Panc1 (cell line): ENCODE measurements around the gene OR2V1. TPM values are rescaled to one million over a fixed set of nuclear protein-coding genes. Genes with fewer than 3 reads are reported as not detected.

Source experiments
- ATAC-seq: fragments of 200-7000 bp; cut with Tn5 transposase; 2 replicates; pipeline ENCODE4 v1.9.1; 2020; ENCODE audit warnings: mild to moderate bottlenecking, moderate library complexity
- BruUV-seq: library from RNA; stranded (reverse); fragments of 400-500 nt; replicated peaks from 2 replicates; lab custom pipeline; 2021; lab: Mats Ljungman, UMichigan
- CTCF ChIA-PET: fragments of 300-600 bp; sonication (Branson Sonifier 250); formaldehyde crosslinking; loops from one replicate; lab custom pipeline; 2022; ENCODE audit warnings: antibody characterized with exemption; lab: Charles Lee
- POLR2A ChIA-PET: fragments of 300-600 bp; sonication (Branson Sonifier 250); formaldehyde crosslinking; loops from one replicate; lab custom pipeline; 2022; ENCODE audit warnings: antibody characterized with exemption; lab: Charles Lee
- DNase-seq: peaks from one replicate; pipeline ENCODE4 v3.0.0-alpha.2; 2010; ENCODE audit warnings: low read depth, low spot score
- H3K27ac ChIP-seq: 2 replicates; pipeline ENCODE4 v1.5.1; 2011; ENCODE audit warnings: mild to moderate bottlenecking, low read length, inconsistent platforms
- H3K27me3 ChIP-seq: fragments of 200-500 bp; sonication (Bioruptor generic); 2 replicates; pipeline ENCODE4 v1.6.0; 2014; ENCODE audit warnings: low read length, inconsistent platforms; ENCODE audit not compliant: control insufficient read depth, insufficient read depth
- H3K36me3 ChIP-seq: fragments of 200-500 bp; sonication (Bioruptor generic); 2 replicates; pipeline ENCODE4 v1.5.1; 2014; ENCODE audit warnings: inconsistent platforms, mild to moderate bottlenecking, low read length, moderate library complexity; ENCODE audit not compliant: control insufficient read depth, insufficient read depth
- H3K4me1 ChIP-seq: 2 replicates; pipeline ENCODE4 v1.5.1; 2011; ENCODE audit warnings: inconsistent platforms, mild to moderate bottlenecking, low read length, moderate library complexity; ENCODE audit not compliant: control insufficient read depth, insufficient read depth
- H3K4me3 ChIP-seq, 2 experiments: 2 replicates each; pipeline ENCODE4 v1.5.1; 2011 to 2012; ENCODE audit warnings: low read depth in 2 of 2, low read length in 2 of 2, mild to moderate bottlenecking in 2 of 2, inconsistent platforms in 1 of 2, moderate library complexity in 1 of 2
- H3K9me3 ChIP-seq: fragments of 200-500 bp; sonication (Bioruptor generic); 2 replicates; pipeline ENCODE4 v1.5.1; 2014; ENCODE audit warnings: low read depth, mild to moderate bottlenecking, inconsistent platforms, low read length, moderate library complexity; ENCODE audit not compliant: control insufficient read depth, insufficient read depth
- POLR2AphosphoS5 ChIP-seq: IDR thresholded peaks from 2 replicates; pipeline ENCODE4 v1.6.1; 2012; ENCODE audit warnings: mild to moderate bottlenecking, low read depth, low read length, moderate library complexity
- SIN3A ChIP-seq: IDR thresholded peaks from 2 replicates; pipeline ENCODE4 v1.6.1; 2012; ENCODE audit warnings: low read depth, mild to moderate bottlenecking, low read length, moderate library complexity, borderline replicate concordance; ENCODE audit not compliant: insufficient read depth
- TCF7L2 ChIP-seq: IDR thresholded peaks from 2 replicates; pipeline ENCODE4 v1.6.1; 2011; ENCODE audit warnings: mild to moderate bottlenecking, low read depth, low read length, inconsistent platforms
- in situ Hi-C: cut with HindIII; loops from 2 replicates; pipeline ENCODE4 v1.10.0; 2016; ENCODE audit warnings: low sequenced_read_pairs, low pct_unique_long_range_greater_than_20kb
- intact Hi-C: fragments of 100-400 bp; cut with micrococcal nuclease; formaldehyde crosslinking; loops from one replicate; pipeline ENCODE4 v1.10.0; 2022; ENCODE audit not compliant: unreplicated experiment
- total RNA-seq: library from RNA; stranded (reverse); gene quantifications from one replicate; pipeline ENCODE4 v1.2.1, GENCODE V29; 2021; ENCODE audit not compliant: unreplicated experiment
- TF ChIP-seq, protein P1 (sequence below), 2 experiments: IDR thresholded peaks; 2 replicates each; pipeline ENCODE4 v1.6.1; 2011 to 2012; ENCODE audit warnings: low read depth in 2 of 2, control low read depth in 1 of 2, low read length in 1 of 2, mild to moderate bottlenecking in 1 of 2, moderate library complexity in 1 of 2; ENCODE audit not compliant: insufficient read depth in 1 of 2
- TF ChIP-seq, protein P2 (sequence below): fragments of 450-650 bp; IDR thresholded peaks from 2 replicates; pipeline ENCODE4 v1.5.1; 2017; ENCODE audit warnings: mild to moderate bottlenecking

Gene OR2V1
- total RNA-seq, 1 experiment from 2014 or later, result not detected

DNA sequence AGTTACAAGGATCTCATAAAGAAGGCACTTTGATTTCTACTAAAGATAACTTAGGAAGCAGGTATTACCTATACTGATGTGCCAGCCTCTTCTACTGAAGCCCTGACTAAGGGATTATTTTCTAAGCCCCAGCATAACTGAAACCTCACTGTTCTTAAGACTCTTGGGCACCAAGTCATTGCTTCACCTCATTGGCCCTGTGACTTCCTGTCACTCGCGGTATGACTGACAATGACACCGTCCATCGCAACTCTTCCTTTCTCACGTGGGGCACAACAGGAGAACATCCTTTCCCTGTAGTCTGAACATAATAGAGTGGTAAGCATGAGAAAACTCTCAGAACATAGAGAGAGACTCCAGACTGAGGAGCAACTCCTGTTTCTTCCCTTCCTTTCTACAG, 22.8 kb upstream of the OR2V1 start:
- in situ Hi-C loops, result no loop called here
- DNase-seq (no peak), ATAC-seq (no peak)
- Histone ChIP-seq H3K27ac (no peak overlapping the region), H3K9me3 (peaks cover 3% of the 10 kb centered on the region; the same call in 1 of the 2 replicates), H3K27me3 (no peaks in the 10 kb centered on the region), H3K4me3 (no peak overlapping the region), H3K36me3 (no peaks in the 10 kb centered on the region), H3K4me1 (peaks cover 14% of the 10 kb centered on the region)
- intact Hi-C loops, result loop anchor here (10.0 kb wide), 1 partner anchor 49 kb away; no protein-coding TSS in a partner anchor
- POLR2A ChIA-PET, result no interaction called here
- TF ChIP-seq SIN3A (no peak), TCF7L2 (no peak), POLR2AphosphoS5 (no peak)
- TF ChIP-seq, protein P1, sequence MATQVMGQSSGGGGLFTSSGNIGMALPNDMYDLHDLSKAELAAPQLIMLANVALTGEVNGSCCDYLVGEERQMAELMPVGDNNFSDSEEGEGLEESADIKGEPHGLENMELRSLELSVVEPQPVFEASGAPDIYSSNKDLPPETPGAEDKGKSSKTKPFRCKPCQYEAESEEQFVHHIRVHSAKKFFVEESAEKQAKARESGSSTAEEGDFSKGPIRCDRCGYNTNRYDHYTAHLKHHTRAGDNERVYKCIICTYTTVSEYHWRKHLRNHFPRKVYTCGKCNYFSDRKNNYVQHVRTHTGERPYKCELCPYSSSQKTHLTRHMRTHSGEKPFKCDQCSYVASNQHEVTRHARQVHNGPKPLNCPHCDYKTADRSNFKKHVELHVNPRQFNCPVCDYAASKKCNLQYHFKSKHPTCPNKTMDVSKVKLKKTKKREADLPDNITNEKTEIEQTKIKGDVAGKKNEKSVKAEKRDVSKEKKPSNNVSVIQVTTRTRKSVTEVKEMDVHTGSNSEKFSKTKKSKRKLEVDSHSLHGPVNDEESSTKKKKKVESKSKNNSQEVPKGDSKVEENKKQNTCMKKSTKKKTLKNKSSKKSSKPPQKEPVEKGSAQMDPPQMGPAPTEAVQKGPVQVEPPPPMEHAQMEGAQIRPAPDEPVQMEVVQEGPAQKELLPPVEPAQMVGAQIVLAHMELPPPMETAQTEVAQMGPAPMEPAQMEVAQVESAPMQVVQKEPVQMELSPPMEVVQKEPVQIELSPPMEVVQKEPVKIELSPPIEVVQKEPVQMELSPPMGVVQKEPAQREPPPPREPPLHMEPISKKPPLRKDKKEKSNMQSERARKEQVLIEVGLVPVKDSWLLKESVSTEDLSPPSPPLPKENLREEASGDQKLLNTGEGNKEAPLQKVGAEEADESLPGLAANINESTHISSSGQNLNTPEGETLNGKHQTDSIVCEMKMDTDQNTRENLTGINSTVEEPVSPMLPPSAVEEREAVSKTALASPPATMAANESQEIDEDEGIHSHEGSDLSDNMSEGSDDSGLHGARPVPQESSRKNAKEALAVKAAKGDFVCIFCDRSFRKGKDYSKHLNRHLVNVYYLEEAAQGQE (IDR thresholded peaks at IDR 0.05; ENCODE audit: insufficient read depth in 1 of 2, low read depth in 2 of 2, low read length in 1 of 2), result no peak
- TF ChIP-seq, protein P2, sequence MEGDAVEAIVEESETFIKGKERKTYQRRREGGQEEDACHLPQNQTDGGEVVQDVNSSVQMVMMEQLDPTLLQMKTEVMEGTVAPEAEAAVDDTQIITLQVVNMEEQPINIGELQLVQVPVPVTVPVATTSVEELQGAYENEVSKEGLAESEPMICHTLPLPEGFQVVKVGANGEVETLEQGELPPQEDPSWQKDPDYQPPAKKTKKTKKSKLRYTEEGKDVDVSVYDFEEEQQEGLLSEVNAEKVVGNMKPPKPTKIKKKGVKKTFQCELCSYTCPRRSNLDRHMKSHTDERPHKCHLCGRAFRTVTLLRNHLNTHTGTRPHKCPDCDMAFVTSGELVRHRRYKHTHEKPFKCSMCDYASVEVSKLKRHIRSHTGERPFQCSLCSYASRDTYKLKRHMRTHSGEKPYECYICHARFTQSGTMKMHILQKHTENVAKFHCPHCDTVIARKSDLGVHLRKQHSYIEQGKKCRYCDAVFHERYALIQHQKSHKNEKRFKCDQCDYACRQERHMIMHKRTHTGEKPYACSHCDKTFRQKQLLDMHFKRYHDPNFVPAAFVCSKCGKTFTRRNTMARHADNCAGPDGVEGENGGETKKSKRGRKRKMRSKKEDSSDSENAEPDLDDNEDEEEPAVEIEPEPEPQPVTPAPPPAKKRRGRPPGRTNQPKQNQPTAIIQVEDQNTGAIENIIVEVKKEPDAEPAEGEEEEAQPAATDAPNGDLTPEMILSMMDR, result no peak
- BruUV-seq, result no TSS peak
- CTCF ChIA-PET, result no interaction called here

GRCh38 chr5:181152406-181152805, 21.4 kb upstream of the OR2V1 start:
- no peak for DNase-seq
- no peak for TF ChIP-seq POLR2AphosphoS5
- TF ChIP-seq, protein P1 (IDR thresholded peaks at IDR 0.05; ENCODE audit: insufficient read depth in 1 of 2, low read depth in 2 of 2, low read length in 1 of 2), result no peak
- no peak for TF ChIP-seq TCF7L2
- no peak for TF ChIP-seq SIN3A
- TF ChIP-seq, protein P2, result no peak
- ChIA-PET POLR2A (no interaction called here), CTCF (no interaction called here)
- H3K36me3 ChIP-seq, result no peaks in the 10 kb centered on the region
- intact Hi-C loops, result loop anchor here (10.0 kb wide), 1 partner anchor 48 kb away; no protein-coding TSS in a partner anchor
- no peak overlapping the region; a peak in 1 of 4 replicates for H3K4me3 ChIP-seq
- in situ Hi-C loops, result no loop called here
- peaks cover 14% of the 10 kb centered on the region for H3K4me1 ChIP-seq
- peak; percentile 71 for ATAC-seq
- H3K9me3 ChIP-seq, result peaks cover 3% of the 10 kb centered on the region; the same call in 1 of the 2 replicates
- peak overlapping the region; percentile 68 for H3K27ac ChIP-seq
- no TSS peak for BruUV-seq
- H3K27me3 ChIP-seq, result no peaks in the 10 kb centered on the region
